Measurements from ENCODE around the gene RNASET2.
"Not testable (repeated sequence)": the region's sequence is repeated elsewhere in the genome, so short reads cannot be mapped to it uniquely, and the experiment has no call there.

RNASET2 gene

GRCh38 chr6:166903027-166903426 is 53.3 kb downstream of the RNASET2 start:
- DNase-seq (ENCODE audit: low read depth in 2 of 2): no peak

GRCh38 chr6:166902211-166902755 is 54.1 kb downstream of the RNASET2 start:
- DNase-seq (ENCODE audit: low read depth in 2 of 2): no peak

GRCh38 chr6:166901626-166902025 is 54.7 kb downstream of the RNASET2 start:
- no peak for DNase-seq (ENCODE audit: low read depth in 2 of 2)

GRCh38 chr6:166900956-166901607 is 55.3 kb downstream of the RNASET2 start:
- DNase-seq (ENCODE audit: low read depth in 2 of 2): no peak

GRCh38 chr6:166900130-166900708 is 56.1 kb downstream of the RNASET2 start:
- no peak for DNase-seq (ENCODE audit: low read depth in 2 of 2)

- DNase-seq (ENCODE audit: low read depth in 2 of 2): no peak
Observed at GRCh38 chr6:166898910-166899309, 57.4 kb downstream of the RNASET2 start.

DNA sequence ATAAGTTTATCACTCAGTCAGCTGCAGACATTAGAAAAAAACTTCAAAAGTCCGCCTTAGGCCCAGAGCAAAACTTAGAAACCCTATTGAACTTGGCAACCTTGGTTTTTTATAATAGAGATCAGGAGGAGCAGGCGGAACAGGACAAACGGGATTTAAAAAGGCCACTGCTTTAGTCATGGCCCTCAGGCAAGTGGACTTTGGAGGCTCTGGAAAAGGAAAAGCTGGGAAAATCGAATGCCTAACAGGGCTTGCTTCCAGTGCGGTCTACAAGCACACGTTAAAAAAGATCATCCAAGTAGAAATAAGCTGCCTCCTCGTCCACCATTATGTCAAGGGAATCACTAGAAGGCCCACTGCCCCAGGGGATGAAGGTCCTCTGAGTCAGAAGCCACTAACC is 61.7 kb downstream of the RNASET2 start:
- not testable (repeated sequence) for DNase-seq (ENCODE audit: low read depth in 2 of 2)

- DNase-seq (ENCODE audit: low read depth in 2 of 2): not testable (repeated sequence)
Observed at GRCh38 chr6:166892472-166892871, 63.9 kb downstream of the RNASET2 start.

- not testable (repeated sequence) for DNase-seq (ENCODE audit: low read depth in 2 of 2)
Observed at GRCh38 chr6:166886773-166887172, 69.6 kb downstream of the RNASET2 start.

DNA sequence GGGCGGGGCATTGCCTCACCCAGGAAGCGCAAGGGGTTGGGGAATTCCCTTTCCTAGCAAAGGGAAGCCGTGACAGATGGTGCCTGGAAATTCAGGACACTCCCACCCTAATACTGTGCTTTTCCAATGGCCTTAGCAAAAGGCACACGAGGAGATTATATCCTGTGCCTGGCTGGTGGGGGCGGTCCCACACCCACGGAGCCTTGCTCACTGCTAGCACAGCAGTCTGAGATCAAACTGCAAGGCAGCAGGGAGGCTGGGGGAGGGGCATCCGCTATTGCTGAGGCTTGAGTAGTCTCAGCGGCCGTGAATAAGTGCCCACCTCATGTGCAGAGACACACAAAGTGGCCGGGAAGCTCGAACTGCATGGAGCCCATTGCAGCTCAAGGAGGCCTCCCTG is 71.4 kb downstream of the RNASET2 start:
- not testable (repeated sequence) for DNase-seq (ENCODE audit: low read depth in 2 of 2)

DNA sequence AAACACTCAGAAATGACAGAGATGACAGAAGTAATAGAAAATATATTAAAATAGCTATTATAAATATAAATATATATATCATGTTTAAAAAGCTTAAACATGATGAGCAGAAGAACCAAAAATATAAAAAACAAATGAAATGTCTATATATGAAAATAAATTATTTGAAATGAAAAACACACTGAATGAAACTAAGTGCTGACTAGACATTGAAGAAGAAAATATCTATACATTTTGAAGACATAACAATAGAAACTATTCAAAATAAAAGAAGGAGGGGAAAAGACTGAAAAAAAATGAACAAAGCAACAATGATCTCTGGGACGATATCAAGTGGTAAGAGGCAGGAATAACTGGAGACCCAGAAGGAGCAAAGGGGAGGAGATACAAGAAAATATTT is 76.8 kb downstream of the RNASET2 start:
- DNase-seq (ENCODE audit: low read depth in 2 of 2): no peak

All from stimulated activated CD4-positive, alpha-beta T cell treated with anti-CD3 and anti-CD28 coated beads, Interleukin-1b, Interleukin-23, amount 100 ng/mL, for 4 hours (primary cell).